ENCODE measurements around the gene TMEM106C. TPM values are rescaled to one million over a fixed set of nuclear protein-coding genes. Genes with fewer than 3 reads are reported as not detected.

The TMEM106C gene
- polyA plus RNA-seq, 1 donor from 2014 or later, result 290 TPM

DNA sequence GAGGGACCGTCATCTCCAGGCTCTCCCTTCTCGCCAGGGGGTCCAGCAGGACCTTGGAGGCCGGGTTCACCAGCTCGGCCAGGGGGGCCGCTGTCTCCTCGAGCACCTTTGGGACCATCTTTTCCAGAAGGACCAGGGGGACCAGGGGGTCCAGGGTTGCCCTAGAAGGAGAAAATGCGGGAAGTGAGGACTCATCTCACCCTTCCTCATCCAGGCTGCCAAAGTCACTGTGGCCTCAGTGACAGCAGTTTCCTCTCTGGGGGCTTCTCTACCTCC lies 15.1 kb downstream of the TMEM106C start:
- H3K27me3 ChIP-seq (ENCODE audit: insufficient read depth, low read depth, low read length), result no peaks in the 10 kb centered on the region
- no peak overlapping the region for H3K9ac ChIP-seq (ENCODE audit: low read length)
- H3F3A ChIP-seq (ENCODE audit: insufficient read depth, low read length, poor library complexity, severe bottlenecking), result no peaks in the 10 kb centered on the region
- H3K27ac ChIP-seq (ENCODE audit: low read length), result no peak overlapping the region
- H3K9me2 ChIP-seq (ENCODE audit: insufficient read depth, low read length), result no peaks in the 10 kb centered on the region
- no peak overlapping the region for H2AFZ ChIP-seq (ENCODE audit: low read depth, low read length)
- H3K4me3 ChIP-seq (ENCODE audit: low read length), result no peak overlapping the region
- H3K4me2 ChIP-seq (ENCODE audit: low read length), result no peak overlapping the region
- TF ChIP-seq TAF1 (IDR thresholded peaks at IDR 0.05; ENCODE audit: low read depth), result no peak
- no peak for TF ChIP-seq RAD21 (conservative IDR thresholded peaks at IDR 0.05)
- no peak for TF ChIP-seq POLR2AphosphoS5 (IDR thresholded peaks at IDR 0.05)
- TF ChIP-seq, protein P1, sequence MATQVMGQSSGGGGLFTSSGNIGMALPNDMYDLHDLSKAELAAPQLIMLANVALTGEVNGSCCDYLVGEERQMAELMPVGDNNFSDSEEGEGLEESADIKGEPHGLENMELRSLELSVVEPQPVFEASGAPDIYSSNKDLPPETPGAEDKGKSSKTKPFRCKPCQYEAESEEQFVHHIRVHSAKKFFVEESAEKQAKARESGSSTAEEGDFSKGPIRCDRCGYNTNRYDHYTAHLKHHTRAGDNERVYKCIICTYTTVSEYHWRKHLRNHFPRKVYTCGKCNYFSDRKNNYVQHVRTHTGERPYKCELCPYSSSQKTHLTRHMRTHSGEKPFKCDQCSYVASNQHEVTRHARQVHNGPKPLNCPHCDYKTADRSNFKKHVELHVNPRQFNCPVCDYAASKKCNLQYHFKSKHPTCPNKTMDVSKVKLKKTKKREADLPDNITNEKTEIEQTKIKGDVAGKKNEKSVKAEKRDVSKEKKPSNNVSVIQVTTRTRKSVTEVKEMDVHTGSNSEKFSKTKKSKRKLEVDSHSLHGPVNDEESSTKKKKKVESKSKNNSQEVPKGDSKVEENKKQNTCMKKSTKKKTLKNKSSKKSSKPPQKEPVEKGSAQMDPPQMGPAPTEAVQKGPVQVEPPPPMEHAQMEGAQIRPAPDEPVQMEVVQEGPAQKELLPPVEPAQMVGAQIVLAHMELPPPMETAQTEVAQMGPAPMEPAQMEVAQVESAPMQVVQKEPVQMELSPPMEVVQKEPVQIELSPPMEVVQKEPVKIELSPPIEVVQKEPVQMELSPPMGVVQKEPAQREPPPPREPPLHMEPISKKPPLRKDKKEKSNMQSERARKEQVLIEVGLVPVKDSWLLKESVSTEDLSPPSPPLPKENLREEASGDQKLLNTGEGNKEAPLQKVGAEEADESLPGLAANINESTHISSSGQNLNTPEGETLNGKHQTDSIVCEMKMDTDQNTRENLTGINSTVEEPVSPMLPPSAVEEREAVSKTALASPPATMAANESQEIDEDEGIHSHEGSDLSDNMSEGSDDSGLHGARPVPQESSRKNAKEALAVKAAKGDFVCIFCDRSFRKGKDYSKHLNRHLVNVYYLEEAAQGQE (IDR thresholded peaks at IDR 0.05; ENCODE audit: borderline replicate concordance), result no peak
- TF ChIP-seq EZH2 (IDR thresholded peaks at IDR 0.05; ENCODE audit: borderline replicate concordance, insufficient read depth, low read length, poor library complexity, severe bottlenecking), result no peak
- no peak for TF ChIP-seq SMC3 (conservative IDR thresholded peaks at IDR 0.05; ENCODE audit: poor library complexity)
- TF ChIP-seq CTCF (IDR thresholded peaks at IDR 0.05; ENCODE audit: poor library complexity, severe bottlenecking), result no peak
- no peak for TF ChIP-seq EP300 (conservative IDR thresholded peaks at IDR 0.05; ENCODE audit: poor library complexity, severe bottlenecking)
- no peak for TF ChIP-seq MXI1 (conservative IDR thresholded peaks at IDR 0.05; ENCODE audit: poor library complexity, severe bottlenecking)
- H3K79me2 ChIP-seq (replicated peaks; ENCODE audit: insufficient read depth, low read length), result no peaks in the 10 kb centered on the region
- H4K20me1 ChIP-seq (ENCODE audit: insufficient read depth), result no peaks in the 10 kb centered on the region
- H3K36me3 ChIP-seq (ENCODE audit: insufficient read depth, low read length), result no peaks in the 10 kb centered on the region
- H3K9me3 ChIP-seq (ENCODE audit: low read length), result no peaks in the 10 kb centered on the region

DNA sequence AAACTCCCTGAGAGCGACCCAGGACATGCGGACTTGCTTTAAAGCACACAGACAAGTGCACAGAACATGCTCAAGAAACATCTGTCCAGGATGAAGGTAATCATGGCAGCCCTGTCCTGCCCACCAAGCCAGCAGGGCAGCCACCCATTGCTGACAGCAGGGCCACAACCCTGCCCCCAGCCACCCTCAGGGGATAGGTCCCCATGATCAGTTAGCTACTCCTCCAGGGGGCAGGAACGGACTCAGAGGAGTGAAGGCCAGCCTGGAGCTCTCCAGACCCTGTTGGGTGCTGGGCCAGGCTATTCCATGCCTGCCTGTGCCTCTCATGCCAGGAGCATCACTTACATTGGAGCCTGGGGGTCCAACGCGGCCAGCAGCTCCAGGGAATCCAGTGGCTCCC lies 15.8 kb downstream of the TMEM106C start:
- Histone ChIP-seq H3K27ac (ENCODE audit: low read length) (no peak overlapping the region), H3K79me2 (replicated peaks; ENCODE audit: insufficient read depth, low read length) (no peaks in the 10 kb centered on the region), H2AFZ (ENCODE audit: low read depth, low read length) (no peak overlapping the region), H3K36me3 (ENCODE audit: insufficient read depth, low read length) (no peaks in the 10 kb centered on the region), H3K27me3 (ENCODE audit: insufficient read depth, low read depth, low read length) (no peaks in the 10 kb centered on the region), H3K9me3 (ENCODE audit: low read length) (no peaks in the 10 kb centered on the region), H3K9ac (ENCODE audit: low read length) (no peak overlapping the region), H4K20me1 (ENCODE audit: insufficient read depth) (no peaks in the 10 kb centered on the region), H3K9me2 (ENCODE audit: insufficient read depth, low read length) (no peaks in the 10 kb centered on the region), H3K4me2 (ENCODE audit: low read length) (no peak overlapping the region), H3K4me3 (ENCODE audit: low read length) (no peak overlapping the region), H3F3A (ENCODE audit: insufficient read depth, low read length, poor library complexity, severe bottlenecking) (no peaks in the 10 kb centered on the region)
- no peak for TF ChIP-seq MXI1 (conservative IDR thresholded peaks at IDR 0.05; ENCODE audit: poor library complexity, severe bottlenecking)
- TF ChIP-seq RAD21 (conservative IDR thresholded peaks at IDR 0.05), result no peak
- no peak for TF ChIP-seq EZH2 (IDR thresholded peaks at IDR 0.05; ENCODE audit: borderline replicate concordance, insufficient read depth, low read length, poor library complexity, severe bottlenecking)
- TF ChIP-seq, protein P1 (IDR thresholded peaks at IDR 0.05; ENCODE audit: borderline replicate concordance), result no peak
- no peak for TF ChIP-seq TAF1 (IDR thresholded peaks at IDR 0.05; ENCODE audit: low read depth)
- TF ChIP-seq SMC3 (conservative IDR thresholded peaks at IDR 0.05; ENCODE audit: poor library complexity), result no peak
- no peak for TF ChIP-seq EP300 (conservative IDR thresholded peaks at IDR 0.05; ENCODE audit: poor library complexity, severe bottlenecking)
- TF ChIP-seq POLR2AphosphoS5 (IDR thresholded peaks at IDR 0.05), result no peak
- TF ChIP-seq CTCF (IDR thresholded peaks at IDR 0.05; ENCODE audit: poor library complexity, severe bottlenecking), result no peak
